GM20431 (cell line): Measurements from ENCODE around the gene ZNF487.

ENCODE experiments used
- in situ Hi-C: fragments of 300-500 bp; cut with MseI, MboI; formaldehyde crosslinking; loops from one replicate; pipeline ENCODE4 v1.15.0; 2020; ENCODE audit warnings: low sequenced_read_pairs; ENCODE audit not compliant: unreplicated experiment

Gene ZNF487

DNA sequence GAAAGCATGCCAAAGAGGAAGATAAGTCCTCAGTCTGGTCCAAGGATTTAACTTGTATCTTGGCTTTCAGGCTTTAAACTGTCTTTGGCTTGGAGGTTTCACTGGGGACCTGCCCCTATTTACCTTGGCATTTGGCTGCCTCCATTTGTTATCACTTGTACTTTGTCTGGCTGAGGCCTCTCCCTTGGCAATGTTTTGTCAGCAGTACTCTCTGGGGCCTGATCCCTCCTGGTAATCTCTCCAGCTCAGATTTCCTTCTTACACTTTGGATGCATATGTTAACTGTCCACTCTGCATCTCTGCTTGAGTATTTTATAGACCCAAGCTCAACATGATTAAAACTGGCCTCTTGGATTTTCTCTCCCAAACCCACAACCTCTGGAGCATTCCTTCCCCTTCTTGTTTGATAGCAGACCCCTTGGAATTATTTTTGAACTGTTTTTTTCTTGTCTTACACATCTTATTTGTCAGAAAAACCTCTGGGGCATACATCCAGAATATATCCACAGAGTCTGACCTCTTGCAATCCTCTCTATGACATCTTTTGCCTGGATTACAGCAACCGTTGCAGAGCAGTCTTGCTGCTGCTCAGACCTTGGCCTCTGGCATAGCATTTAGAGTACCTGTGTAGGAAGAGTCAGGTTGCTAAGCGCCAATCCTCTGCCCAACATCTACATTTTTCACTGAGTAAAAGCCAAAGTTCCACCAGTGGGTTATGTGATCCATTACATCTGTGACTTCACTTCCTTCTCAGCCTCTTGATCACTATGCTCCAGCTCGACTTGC is 35.2 kb downstream of the ZNF487 start:
- in situ Hi-C loops, result no loop called here

DNA sequence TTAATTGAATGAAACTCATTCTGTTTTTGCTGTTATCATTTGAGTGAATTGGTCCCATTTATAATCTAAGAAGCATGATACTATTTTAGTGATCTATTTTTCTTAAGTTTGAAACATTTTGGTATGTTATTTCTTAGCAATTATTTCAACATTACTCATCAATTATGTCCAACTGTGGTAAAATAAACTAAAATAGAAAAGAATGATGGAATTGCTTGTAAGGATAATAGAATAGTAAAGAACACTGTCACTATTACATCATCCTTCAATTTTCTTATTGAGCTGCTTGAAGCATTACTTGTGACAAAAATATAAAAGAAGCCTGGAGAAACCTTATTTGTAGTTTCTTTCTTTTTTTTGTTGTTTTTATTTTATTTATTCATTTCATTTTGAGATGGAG is 42.4 kb downstream of the ZNF487 start:
- in situ Hi-C loops, result no loop called here

DNA sequence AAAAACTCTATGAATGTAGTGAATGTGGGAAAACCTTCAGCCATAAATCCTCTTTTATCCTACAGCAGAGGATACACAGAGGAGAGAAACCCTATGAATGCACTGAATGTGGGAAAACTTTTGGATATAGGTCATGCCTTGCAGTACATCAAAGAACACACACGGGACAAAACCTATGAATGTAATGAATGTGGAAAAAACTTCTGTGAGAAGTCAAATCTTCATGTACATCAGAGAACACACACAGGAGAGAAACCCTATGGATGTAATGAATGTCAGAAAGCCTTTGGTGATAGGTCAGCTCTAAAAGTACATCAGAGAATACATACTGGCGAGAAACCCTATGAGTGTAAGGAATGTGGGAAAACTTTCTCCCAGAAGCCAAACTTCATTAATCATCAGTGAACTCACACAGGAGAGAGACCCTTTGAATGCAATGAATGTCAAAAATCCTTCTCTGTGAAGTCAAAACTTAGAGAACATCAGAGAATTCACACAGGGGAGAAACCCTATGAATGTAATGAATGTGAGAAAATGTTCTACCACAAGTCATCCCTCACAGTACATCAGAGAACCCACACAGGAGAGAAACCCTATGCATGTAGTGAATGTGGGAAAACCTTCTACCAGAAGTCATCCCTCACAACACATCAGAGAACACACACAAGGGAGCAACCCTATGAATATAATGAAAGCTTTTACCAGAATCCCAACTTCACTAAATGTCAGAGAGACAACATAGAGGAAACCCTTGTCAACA is 45.6 kb downstream of the ZNF487 start:
- in situ Hi-C loops, result no loop called here

DNA sequence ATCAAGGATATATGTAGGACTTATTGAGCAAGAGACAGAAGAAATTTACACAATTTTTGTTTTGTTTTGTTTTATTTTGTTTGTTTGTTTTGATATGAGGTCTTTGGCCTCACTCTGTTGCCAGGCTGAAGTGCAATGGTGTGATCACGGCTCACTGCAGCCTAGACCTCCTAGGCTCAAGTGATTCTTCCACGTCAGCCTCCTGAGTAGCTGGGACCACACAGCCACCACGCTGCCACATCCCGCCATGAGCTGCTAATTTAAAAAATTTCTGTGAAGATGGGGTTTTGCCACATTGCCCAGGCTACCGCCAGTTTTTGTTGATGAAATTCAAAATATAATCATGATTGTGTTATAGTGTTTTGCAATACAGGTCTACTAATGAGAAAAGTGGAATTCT is 54.9 kb downstream of the ZNF487 start:
- in situ Hi-C loops, result no loop called here

DNA sequence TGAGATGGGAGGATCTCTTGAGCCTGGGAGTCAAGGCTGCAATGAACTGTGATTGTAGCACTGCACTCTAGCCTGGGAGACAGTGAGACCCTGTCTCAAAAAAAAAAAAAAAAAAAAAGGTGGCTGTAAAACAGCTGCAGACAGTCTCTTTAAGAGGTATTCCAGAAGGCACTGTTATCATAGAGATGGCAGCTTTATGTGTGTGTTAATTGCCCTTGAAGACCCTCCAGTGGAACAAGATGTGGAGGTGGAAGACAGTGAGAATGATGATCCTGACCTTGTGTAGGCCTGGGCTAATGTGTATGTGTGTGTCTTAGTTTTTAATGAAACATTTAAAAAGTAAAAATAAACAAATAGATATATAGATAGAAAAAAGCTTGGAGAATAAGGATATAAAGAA is 66.0 kb downstream of the ZNF487 start:
- in situ Hi-C loops, result no loop called here

DNA sequence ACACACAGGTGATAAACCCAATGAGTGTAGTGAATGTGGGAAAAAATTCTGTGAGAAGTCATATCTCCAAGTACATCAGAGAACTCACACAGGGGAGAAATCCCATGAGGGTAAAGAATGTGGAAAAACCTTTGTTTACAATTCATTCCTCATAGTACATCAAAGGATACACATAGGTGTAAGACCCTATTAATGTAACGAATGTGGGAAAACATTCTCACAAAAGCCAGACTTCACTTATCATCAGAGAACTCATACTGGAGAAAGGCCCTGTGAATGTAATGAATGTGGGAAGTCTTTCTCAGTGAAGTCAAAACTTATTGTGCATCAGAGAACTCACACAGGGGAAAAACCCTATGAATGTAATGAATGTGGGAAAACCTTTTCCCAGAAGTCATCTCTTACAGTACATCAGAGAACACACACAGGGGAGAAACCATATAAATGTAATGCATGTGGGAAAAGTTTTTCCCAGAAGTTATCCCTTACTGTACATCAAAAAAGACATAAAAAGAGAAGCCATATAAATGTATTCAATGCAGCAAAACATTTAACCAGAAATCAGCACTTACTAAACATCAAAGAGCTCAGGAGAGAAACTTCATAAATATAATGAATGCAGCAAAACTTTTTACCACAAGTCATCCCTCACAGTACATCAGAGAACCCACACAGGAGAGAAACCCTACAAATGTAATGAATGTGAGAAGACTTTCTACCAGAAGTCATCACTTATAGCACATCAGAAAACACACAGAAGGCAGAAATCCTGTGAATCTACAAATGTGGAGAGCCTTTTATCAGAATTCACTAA is 87.7 kb downstream of the ZNF487 start:
- in situ Hi-C loops, result no loop called here
